Stimulated activated naive CD4-positive, alpha-beta T cell (primary cell): ENCODE data around the gene UIMC1.
"Not testable (repeated sequence)": the region's sequence is repeated elsewhere in the genome, so short reads cannot be mapped to it uniquely, and the experiment has no call there.

Source experiments
- DNase-seq, 6 experiments: peaks; one replicate each; lab custom pipeline; 2025; lab: John Stamatoyannopoulos, UW

Gene UIMC1

DNA sequence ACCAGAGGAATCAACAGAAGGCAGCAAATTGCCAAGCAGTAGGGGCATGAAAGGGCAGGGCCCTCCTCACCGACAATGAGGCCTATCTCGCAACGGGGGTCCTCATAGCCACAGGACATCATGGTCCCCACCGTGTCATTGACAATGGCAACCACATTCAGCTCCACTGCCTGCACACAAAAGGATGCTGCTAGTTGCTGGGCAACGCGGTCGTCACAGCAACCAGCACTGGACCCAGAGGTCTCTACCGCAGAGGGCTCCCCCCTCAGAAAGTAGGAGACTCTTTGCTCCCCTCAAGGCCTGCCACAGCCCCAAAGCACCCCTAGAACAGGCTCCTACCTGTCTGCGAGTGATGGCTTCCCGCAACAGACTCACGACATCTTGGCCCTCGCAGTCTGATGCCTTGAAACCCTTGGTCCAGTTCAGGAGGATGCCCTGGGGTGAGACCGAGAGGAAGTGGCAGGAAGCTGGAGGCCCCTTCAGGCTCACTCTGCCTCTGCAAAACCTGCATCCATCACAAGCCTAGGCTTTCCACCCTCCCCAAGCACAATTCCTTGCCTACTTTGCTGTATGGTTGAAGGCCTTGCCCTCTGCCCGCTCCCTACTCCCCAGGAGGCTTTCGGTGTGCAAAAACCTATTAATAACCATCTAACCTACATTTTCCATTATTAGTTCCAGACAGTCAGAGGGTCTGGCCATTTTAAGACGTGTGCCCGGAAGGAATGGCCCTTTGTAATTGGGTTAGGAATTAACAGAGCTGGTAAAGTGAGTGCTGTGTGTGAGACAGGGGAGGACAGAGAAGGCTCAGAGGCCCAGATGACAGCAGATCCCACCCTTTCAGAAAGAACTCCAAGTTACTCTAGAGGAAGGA, 122.6 kb downstream of the UIMC1 start:
- no peak for DNase-seq

DNA sequence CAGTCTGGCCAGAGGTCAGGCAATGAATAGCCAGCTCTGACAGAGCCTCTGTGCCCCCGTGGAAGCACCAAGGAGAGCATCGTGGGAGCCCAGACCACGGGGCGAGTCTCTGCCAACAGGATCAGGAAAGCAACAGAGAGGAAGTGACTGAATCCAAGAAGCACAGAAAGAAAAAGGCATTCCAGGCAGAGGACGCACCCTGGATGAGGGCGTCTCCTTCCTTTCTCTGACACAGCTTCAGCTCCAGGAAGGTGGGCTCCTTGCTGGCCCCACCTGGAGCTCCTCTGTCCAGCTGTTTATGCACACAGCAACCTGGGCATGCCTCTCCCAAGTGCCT, 124.0 kb downstream of the UIMC1 start:
- DNase-seq = no peak

- no peak for DNase-seq
These were observed 124.6 kb downstream of the UIMC1 start for GRCh38 chr5:176881816-176882566.

DNA sequence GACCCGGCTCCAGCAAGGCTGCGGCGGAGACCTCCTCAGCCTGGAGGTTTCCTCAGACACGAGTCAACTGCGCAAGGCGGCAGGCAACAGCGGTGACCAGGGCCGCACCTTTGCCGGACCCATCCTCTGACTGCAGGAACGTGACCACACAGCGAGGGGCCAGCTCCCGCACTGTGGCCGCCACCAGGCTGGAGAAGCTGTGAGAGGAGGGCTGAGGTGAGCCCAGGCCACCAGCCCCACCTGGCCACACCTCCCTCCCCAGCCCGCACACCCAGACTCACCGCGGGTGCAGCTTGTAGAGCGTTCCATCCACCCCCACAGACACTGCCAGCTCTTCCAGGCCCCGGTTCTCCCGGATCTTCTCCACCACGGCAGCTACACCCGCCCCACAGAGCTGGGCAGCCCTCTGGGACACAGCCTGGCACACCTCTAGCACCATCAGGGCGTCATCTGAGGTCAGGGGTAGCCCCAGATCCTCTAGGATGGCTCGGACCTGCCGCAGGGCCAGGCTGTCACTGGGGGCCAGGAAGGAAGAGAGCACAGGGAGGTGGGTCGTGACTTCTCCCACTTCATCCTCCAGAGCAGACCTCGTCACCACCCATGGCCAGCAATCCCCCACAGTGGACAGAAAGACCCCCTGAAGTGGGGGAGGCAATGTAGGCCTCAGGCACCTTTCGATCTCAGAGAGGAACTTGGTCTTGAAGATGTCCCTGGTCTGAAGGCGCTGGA, 125.4 kb downstream of the UIMC1 start:
- DNase-seq = no peak

DNA sequence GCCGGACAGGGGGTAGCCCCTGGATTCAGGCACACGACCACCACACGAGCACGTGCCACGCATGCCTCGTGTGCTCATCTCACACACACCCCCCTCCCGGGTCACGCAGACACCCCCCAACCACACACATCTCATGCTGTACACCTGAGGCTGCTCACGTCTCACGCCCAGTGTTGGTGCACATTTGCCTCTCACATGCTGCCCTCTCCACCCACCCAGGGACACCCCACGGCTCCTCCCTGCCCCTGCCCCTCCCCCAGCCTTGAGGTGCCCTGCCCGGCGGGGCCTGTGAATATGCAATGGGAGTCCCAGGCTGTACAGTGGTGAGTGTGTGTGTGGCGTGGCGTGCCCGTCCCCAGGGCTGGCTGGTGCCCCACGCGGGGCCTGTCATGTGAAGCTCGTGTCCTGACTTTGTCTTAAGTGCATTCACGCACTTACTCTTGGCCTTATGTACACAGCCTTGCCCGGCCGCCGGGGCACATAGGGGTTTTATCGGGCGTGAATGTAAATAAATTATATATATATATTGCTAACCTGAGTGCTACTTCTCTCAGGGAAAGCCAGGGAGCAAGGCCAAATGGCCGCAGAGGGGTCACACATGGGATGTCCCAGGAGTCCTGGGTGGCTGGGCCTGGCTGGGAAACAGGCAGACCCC, 126.1 kb downstream of the UIMC1 start:
- no peak for DNase-seq

GRCh38 chr5:176879663-176880361, 126.8 kb downstream of the UIMC1 start:
- DNase-seq = no peak

GRCh38 chr5:176878906-176879662, 127.5 kb downstream of the UIMC1 start:
- no peak for DNase-seq

- no peak for DNase-seq
These were observed 128.1 kb downstream of the UIMC1 start for GRCh38 chr5:176878463-176878862.

DNA sequence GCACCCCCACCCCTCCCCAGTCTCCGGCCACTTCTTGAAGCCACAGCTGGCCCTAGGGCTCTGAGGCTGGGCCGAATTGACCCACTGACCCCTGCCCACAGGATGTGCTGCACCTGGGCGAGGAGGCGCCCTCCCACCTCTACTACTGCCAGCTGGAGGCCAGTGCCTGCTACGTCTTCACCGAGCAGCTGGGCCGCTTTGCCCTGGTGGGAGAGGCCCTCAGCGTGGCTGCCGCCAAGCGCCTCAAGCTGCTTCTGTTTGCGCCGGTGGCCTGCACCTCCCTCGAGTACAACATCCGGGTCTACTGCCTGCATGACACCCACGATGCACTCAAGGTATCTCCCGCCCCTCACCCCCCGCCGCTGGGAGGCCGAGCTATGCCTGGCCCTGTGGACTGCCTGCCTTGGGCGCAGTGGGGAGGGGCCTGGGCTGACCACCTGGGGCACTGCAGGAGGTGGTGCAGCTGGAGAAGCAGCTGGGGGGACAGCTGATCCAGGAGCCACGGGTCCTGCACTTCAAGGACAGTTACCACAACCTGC, 128.7 kb downstream of the UIMC1 start:
- no peak for DNase-seq

GRCh38 chr5:176876506-176877431, 129.8 kb downstream of the UIMC1 start:
- no peak for DNase-seq

DNA sequence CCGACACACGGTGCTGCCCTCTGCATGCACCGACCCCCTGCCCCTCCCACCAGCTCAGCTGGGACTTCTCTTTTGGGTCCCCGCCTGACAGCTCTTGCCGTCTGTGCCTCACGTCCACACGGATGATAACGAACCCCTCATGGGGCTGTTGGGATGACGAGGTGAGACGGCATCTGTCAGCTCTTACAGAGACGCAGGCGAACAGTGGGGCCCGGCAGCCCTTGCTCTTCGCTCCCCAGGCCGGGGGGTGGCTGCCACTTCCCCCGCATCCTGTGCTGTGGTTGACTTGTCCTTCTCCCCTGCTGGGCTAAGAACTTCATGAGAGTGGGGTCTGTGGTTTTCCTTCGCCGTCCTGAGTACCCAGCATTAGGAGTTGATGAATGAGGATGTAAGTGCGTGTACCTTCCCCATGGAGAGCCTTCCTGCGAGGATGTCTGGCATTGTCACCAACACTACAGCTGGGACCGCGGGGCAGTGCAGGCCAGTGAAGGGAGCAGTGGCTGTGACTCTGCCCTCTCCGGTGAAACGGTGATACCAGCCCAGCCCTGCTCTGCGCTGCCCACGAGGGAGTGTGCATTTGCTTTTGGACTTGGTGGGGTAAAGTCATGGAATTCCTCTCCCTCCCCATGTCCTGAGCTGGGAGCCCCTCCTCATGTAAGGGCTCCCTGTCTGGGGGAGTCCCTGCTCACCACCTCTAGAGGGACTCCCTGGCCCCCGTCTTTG, 130.6 kb downstream of the UIMC1 start:
- DNase-seq = no peak

DNA sequence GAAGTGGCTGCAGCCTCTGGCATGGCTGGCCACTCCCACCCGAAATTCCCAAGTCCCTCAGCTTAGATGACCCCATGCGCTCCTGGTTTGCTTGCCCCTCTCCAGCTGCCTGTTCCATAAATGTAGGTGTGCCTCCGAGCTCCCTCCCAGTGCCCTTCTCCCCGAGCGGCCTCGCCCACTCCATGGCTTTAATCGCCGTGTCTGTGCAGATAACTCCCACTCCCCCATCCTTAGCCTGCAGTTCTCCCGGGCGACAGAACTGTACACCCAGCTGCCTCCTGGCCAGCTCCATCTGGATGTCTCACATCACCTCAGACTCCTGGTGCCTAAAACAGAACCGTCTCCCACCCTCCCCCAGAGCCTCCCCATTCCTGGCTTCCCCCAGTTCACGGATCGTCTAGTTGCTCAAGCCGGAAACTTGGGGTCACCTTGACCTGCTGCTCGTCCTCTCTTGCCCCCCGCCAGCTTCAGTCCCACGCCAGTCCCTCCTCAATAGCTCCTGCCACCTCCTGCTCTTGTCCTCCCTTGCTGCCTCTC, 131.5 kb downstream of the UIMC1 start:
- no peak for DNase-seq

- no peak for DNase-seq
These were observed 132.3 kb downstream of the UIMC1 start for GRCh38 chr5:176874198-176874780.

GRCh38 chr5:176873541-176874172, 132.9 kb downstream of the UIMC1 start:
- DNase-seq = no peak

DNA sequence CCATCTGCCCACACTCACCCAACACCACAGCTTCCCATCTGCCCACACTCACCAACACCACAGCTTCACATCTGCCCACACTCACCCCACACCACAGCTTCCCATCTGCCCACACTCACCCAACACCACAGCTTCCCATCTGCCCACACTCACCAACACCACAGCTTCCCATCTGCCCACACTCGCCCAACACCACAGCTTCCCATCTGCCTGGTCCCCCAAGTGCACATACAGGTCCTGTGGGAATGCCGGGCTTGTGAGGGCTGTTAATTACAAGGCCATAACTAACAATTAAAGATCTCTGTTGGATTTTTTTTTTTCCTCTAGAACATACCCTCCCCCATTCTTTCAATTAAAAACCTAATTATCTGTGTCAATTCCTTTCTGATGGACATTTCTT, 133.6 kb downstream of the UIMC1 start:
- not testable (repeated sequence) for DNase-seq

DNA sequence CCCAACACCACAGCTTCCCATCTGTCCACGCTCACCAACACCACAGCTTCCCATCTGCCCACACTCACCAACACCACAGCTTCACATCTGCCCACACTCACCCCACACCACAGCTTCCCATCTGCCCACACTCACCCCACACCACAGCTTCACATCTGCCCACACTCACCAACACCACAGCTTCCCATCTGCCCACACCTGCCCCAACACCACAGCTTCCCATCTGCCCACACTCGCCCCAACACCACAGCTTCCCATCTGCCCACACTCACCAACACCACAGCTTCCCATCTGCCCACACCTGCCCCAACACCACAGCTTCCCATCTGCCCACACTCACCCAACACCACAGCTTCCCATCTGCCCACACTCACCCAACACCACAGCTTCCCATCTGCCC, 134.0 kb downstream of the UIMC1 start:
- DNase-seq = not testable (repeated sequence)

DNA sequence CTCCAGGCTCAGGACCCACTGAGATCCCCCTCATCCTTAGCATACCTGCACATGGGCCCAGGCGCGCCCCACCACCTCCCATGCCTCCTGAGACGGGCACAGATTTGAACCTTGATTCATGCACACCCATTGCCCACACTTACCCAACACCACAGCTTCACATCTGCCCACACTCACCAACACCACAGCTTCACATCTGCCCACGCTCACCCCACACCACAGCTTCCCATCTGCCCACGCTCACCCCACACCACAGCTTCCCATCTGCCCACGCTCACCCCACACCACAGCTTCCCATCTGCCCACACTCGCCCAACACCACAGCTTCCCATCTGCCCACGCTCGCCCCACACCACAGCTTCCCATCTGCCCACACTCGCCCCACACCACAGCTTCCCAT, 135.9 kb downstream of the UIMC1 start:
- not testable (repeated sequence) for DNase-seq
